GM12878 (cell line): ENCODE data around the gene ETFBKMT. TPM values are rescaled to one million over a fixed set of nuclear protein-coding genes. Genes with fewer than 3 reads are reported as not detected.
A peak's percentile ranks its signal among the peaks of the same experiment; 100 is the strongest.

Experiments
- BCLAF1 ChIP-seq: fragments of 450-650 bp; IDR thresholded peaks from 2 replicates; pipeline ENCODE4 v1.6.1; 2017; ENCODE audit warnings: antibody characterized with exemption, mild to moderate bottlenecking, moderate library complexity
- CREB1 ChIP-seq: IDR thresholded peaks from 2 replicates; pipeline ENCODE4 v1.6.1; 2012; ENCODE audit warnings: low read depth, mild to moderate bottlenecking, inconsistent platforms
- CREM ChIP-seq: IDR thresholded peaks from 2 replicates; pipeline ENCODE4 v1.6.1; 2014; ENCODE audit warnings: antibody characterized with exemption, low read depth
- EP300 ChIP-seq, 2 experiments: fragments of 150-350 bp in 1 of 2; IDR thresholded peaks; 2 replicates each; pipeline ENCODE4 v1.6.1; 2011 to 2012; ENCODE audit warnings: low read depth in 2 of 2, low read length in 2 of 2, borderline replicate concordance in 1 of 2, improper control_type of control experiment in 1 of 2, inconsistent platforms in 1 of 2; ENCODE audit not compliant: control insufficient read depth in 1 of 2
- FOXK2 ChIP-seq: fragments of 450-650 bp; IDR thresholded peaks from 2 replicates; pipeline ENCODE4 v1.6.1; 2017; ENCODE audit warnings: mild to moderate bottlenecking, moderate library complexity
- HCFC1 ChIP-seq: fragments of 150-350 bp; IDR thresholded peaks from 2 replicates; pipeline ENCODE4 v1.6.1; 2014; ENCODE audit warnings: low read length
- IKZF1 ChIP-seq: fragments of 450-650 bp; conservative IDR thresholded peaks from 2 replicates; pipeline ENCODE4 v1.6.1; 2017; ENCODE audit warnings: antibody characterized with exemption, mild to moderate bottlenecking
- IRF4 ChIP-seq: IDR thresholded peaks from 2 replicates; pipeline ENCODE4 v1.6.1; 2011; ENCODE audit warnings: low read depth, low read length
- JUNB ChIP-seq: IDR thresholded peaks from 2 replicates; pipeline ENCODE4 v1.6.1; 2016; ENCODE audit warnings: antibody characterized with exemption, mild to moderate bottlenecking
- MAX ChIP-seq: IDR thresholded peaks from 2 replicates; pipeline ENCODE4 v1.6.1; 2012; ENCODE audit warnings: low read depth, low read length, improper control_type of control experiment
- MEF2A ChIP-seq: IDR thresholded peaks from 2 replicates; pipeline ENCODE4 v1.6.1; 2011; ENCODE audit warnings: low read depth, mild to moderate bottlenecking, low read length, moderate library complexity; ENCODE audit not compliant: insufficient read depth
- MTA2 ChIP-seq: fragments of 450-650 bp; IDR thresholded peaks from 2 replicates; pipeline ENCODE4 v1.6.1; 2016; ENCODE audit warnings: low read depth, mild to moderate bottlenecking, moderate library complexity
- NBN ChIP-seq: fragments of 450-650 bp; IDR thresholded peaks from 2 replicates; pipeline ENCODE4 v1.6.1; 2016
- NR2C2 ChIP-seq: IDR thresholded peaks from 2 replicates; pipeline ENCODE4 v1.6.1; 2011; ENCODE audit warnings: borderline replicate concordance, low read depth; ENCODE audit not compliant: control insufficient read depth, insufficient read length
- PAX8 ChIP-seq: fragments of 450-650 bp; IDR thresholded peaks from 2 replicates; pipeline ENCODE4 v1.6.1; 2017; ENCODE audit warnings: mild to moderate bottlenecking, moderate library complexity
- PML ChIP-seq: IDR thresholded peaks from 2 replicates; pipeline ENCODE4 v1.6.1; 2012; ENCODE audit warnings: low read length, inconsistent platforms
- POLR2AphosphoS5 ChIP-seq: IDR thresholded peaks from 2 replicates; pipeline ENCODE4 v1.6.1; 2011; ENCODE audit warnings: mild to moderate bottlenecking, low read length, inconsistent platforms
- RELA ChIP-seq: fragments of 450-650 bp; IDR thresholded peaks from 2 replicates; pipeline ENCODE4 v1.8.0; 2014; ENCODE audit warnings: borderline replicate concordance; ENCODE audit not compliant: partially characterized antibody
- SREBF1 ChIP-seq: IDR thresholded peaks from 2 replicates; pipeline ENCODE4 v1.6.1; 2012; ENCODE audit warnings: mild to moderate bottlenecking, low read length
- SRF ChIP-seq, 2 experiments: IDR thresholded peaks; 2 replicates each; pipeline ENCODE4 v1.6.1; 2011; ENCODE audit warnings: low read depth in 2 of 2, low read length in 2 of 2, mild to moderate bottlenecking in 1 of 2, moderate library complexity in 1 of 2
- TAF1 ChIP-seq: IDR thresholded peaks from 2 replicates; pipeline ENCODE4 v1.6.1; 2011; ENCODE audit warnings: mild to moderate bottlenecking, low read depth, low read length, borderline replicate concordance
- TCF7 ChIP-seq: IDR thresholded peaks from 2 replicates; pipeline ENCODE4 v1.6.1; 2014; ENCODE audit warnings: antibody characterized with exemption, borderline replicate concordance
- ZNF207 ChIP-seq: fragments of 450-650 bp; IDR thresholded peaks from 2 replicates; pipeline ENCODE4 v1.6.1; 2014; ENCODE audit warnings: antibody characterized with exemption, mild to moderate bottlenecking, borderline replicate concordance
- ZNF622 ChIP-seq: fragments of 450-650 bp; IDR thresholded peaks from 2 replicates; pipeline ENCODE4 v1.6.1; 2017; ENCODE audit warnings: mild to moderate bottlenecking, inconsistent platforms
- polyA plus RNA-seq, 11 experiments: library from polyadenylated mRNA; depleted of rRNA in 4 of 11; unstranded in 6 of 11; stranded (reverse) in 5 of 11; fragments of >200 nt; fragmentation: Nextera tagmentation in 4 of 11; fragmentation: Illumina TruSeq in 1 of 11; extraction: Ambion mirVana in 4 of 11; extraction: Trizol in 1 of 11; gene quantifications; 1 replicate in 1 of 11; 2 replicates in 10 of 11; pipeline versions ENCODE4 v1.2.1 to v1.2.3, GENCODE V29; 2011 to 2016; ENCODE audit warnings: inconsistent platforms in 2 of 11, missing spikeins in 2 of 11, low read depth in 1 of 11
- total RNA-seq, 4 experiments: library from RNA; depleted of rRNA in 3 of 4; stranded (reverse); fragments of >200 nt in 3 of 4; fragmentation: Illumina TruSeq in 1 of 4; extraction: Trizol in 1 of 4; gene quantifications; 2 replicates each; pipeline versions ENCODE4 v1.2.1 to v1.2.3, GENCODE V29; 2013 to 2021
- TF ChIP-seq, protein P1 (sequence below): fragments of 450-650 bp; IDR thresholded peaks from 2 replicates; pipeline ENCODE4 v1.6.1; 2018; ENCODE audit warnings: borderline replicate concordance, mild to moderate bottlenecking; ENCODE audit not compliant: partially characterized antibody
- TF ChIP-seq, protein P2 (sequence below): fragments of 450-650 bp; IDR thresholded peaks from 2 replicates; pipeline ENCODE4 v1.6.1; 2017; ENCODE audit warnings: low read depth, mild to moderate bottlenecking, moderate library complexity

Gene ETFBKMT
- total and polyA plus RNA-seq, 10 of the 15 experiments (the other 5 are each of a cell fraction or from before 2014, with no cell fraction given), result 0.25 to 1.1 (median 0.65) TPM

DNA sequence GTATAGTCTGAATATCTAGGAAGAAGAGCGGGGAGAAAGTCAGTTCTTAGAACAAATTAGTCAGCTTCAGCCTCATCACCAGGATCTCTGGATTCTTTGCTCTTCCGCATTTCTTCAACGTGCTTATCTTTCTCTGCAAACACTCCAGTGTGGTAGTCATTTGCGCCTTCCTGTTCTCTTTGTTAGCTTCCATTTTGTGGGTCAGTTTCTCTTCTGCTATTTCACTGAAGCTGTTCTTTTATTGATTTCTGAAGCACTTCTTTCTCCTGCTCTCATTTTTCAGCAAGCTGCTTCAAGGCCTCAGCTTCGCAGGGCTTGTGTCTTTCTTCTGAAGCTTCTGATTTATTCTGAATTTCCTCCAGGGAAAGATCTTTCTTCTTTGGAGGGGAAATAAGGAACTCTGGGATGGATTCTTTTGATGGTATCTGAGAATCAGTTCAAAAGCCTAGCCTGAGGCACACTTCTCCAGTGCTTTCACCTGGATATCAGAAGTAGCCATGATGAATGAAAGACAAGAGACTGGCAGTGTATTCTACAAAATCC is 55.9 kb downstream of the ETFBKMT start (continued):
- no peak for TF ChIP-seq BCLAF1
- 0 out of 2 replicates have a peak, but pooled peaks have one; percentile 47 for TF ChIP-seq MTA2
- no peak for TF ChIP-seq HCFC1
- peak; percentile 42; the same call in 1 of the 2 replicates for TF ChIP-seq IKZF1
- TF ChIP-seq, protein P1, sequence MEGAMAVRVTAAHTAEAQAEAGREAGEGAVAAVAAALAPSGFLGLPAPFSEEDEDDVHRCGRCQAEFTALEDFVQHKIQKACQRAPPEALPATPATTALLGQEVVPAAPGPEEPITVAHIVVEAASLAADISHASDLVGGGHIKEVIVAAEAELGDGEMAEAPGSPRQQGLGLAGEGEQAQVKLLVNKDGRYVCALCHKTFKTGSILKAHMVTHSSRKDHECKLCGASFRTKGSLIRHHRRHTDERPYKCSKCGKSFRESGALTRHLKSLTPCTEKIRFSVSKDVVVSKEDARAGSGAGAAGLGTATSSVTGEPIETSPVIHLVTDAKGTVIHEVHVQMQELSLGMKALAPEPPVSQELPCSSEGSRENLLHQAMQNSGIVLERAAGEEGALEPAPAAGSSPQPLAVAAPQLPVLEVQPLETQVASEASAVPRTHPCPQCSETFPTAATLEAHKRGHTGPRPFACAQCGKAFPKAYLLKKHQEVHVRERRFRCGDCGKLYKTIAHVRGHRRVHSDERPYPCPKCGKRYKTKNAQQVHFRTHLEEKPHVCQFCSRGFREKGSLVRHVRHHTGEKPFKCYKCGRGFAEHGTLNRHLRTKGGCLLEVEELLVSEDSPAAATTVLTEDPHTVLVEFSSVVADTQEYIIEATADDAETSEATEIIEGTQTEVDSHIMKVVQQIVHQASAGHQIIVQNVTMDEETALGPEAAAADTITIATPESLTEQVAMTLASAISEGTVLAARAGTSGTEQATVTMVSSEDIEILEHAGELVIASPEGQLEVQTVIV, result no peak
- peak; percentile 64; the same call in 1 of the 2 replicates for TF ChIP-seq NBN
- TF ChIP-seq PAX8, result no peak; the same call in 1 of the 2 replicates
- TF ChIP-seq, protein P2, sequence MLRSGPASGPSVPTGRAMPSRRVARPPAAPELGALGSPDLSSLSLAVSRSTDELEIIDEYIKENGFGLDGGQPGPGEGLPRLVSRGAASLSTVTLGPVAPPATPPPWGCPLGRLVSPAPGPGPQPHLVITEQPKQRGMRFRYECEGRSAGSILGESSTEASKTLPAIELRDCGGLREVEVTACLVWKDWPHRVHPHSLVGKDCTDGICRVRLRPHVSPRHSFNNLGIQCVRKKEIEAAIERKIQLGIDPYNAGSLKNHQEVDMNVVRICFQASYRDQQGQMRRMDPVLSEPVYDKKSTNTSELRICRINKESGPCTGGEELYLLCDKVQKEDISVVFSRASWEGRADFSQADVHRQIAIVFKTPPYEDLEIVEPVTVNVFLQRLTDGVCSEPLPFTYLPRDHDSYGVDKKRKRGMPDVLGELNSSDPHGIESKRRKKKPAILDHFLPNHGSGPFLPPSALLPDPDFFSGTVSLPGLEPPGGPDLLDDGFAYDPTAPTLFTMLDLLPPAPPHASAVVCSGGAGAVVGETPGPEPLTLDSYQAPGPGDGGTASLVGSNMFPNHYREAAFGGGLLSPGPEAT, result peak; percentile 81
- no peak for TF ChIP-seq RELA
- peak; percentile 78 for TF ChIP-seq IRF4
- TF ChIP-seq EP300 (IDR thresholded peaks at IDR 0.05; ENCODE audit: borderline replicate concordance in 1 of 2, control insufficient read depth in 1 of 2, low read depth in 2 of 2, low read length in 2 of 2), result peak in 1 of 2 experiments; percentile 35; a peak in 1 of 4 replicates
- TF ChIP-seq ZNF622, result no peak
- peak; percentile 40; the same call in 1 of the 2 replicates for TF ChIP-seq JUNB
- TF ChIP-seq TAF1, result peak; percentile 78
- TF ChIP-seq PML, result peak; percentile 38; the same call in 1 of the 2 replicates
- peak; percentile 77 for TF ChIP-seq POLR2AphosphoS5
- TF ChIP-seq TCF7, result no peak
- TF ChIP-seq SREBF1, result no peak
- TF ChIP-seq FOXK2, result no peak
- no peak for TF ChIP-seq SRF (IDR thresholded peaks at IDR 0.05; ENCODE audit: low read depth in 2 of 2, low read length in 2 of 2)
- no peak for TF ChIP-seq CREB1
- no peak for TF ChIP-seq MEF2A
- no peak for TF ChIP-seq NR2C2
- TF ChIP-seq CREM, result 0 out of 2 replicates have a peak, but pooled peaks have one; percentile 9
- TF ChIP-seq ZNF207, result 0 out of 2 replicates have a peak, but pooled peaks have one; percentile 54
- TF ChIP-seq MAX, result no peak; the same call in 1 of the 2 replicates
